OCI-LY1 (cell line): ENCODE results near the gene OLA1.

ENCODE experiments used
- H2AFZ ChIP-seq: fragments of 200-600 bp; sonication (generic), shearing (Covaris generic); 2 replicates; pipeline ENCODE4 v1.6.0; 2014; ENCODE audit warnings: antibody characterized with exemption, mild to moderate bottlenecking, low read length
- H3F3A ChIP-seq: fragments of 200-600 bp; sonication (generic), shearing (Covaris generic); 2 replicates; pipeline ENCODE4 v1.6.0; 2014; ENCODE audit warnings: mild to moderate bottlenecking, antibody characterized with exemption, low read length, moderate library complexity; ENCODE audit not compliant: insufficient read depth
- H3K27ac ChIP-seq: fragments of 200-600 bp; sonication (generic); 2 replicates; pipeline ENCODE4 v1.5.1; 2014; ENCODE audit warnings: low read length, mixed run types, mild to moderate bottlenecking, low read depth; ENCODE audit not compliant: poor library complexity, severe bottlenecking
- H3K27me3 ChIP-seq: fragments of 200-600 bp; sonication (generic); 2 replicates; pipeline ENCODE4 v1.6.0; 2014; ENCODE audit warnings: antibody characterized with exemption, mild to moderate bottlenecking, low read length, moderate library complexity; ENCODE audit not compliant: insufficient read depth
- H3K36me3 ChIP-seq: fragments of 200-600 bp; sonication (generic); 2 replicates; pipeline ENCODE4 v1.6.1; 2014; ENCODE audit warnings: mild to moderate bottlenecking, antibody characterized with exemption, low read length, moderate library complexity, mixed read lengths; ENCODE audit not compliant: insufficient read depth
- H3K4me1 ChIP-seq: fragments of 200-600 bp; sonication (generic); 2 replicates; pipeline ENCODE4 v1.5.1; 2014; ENCODE audit warnings: mild to moderate bottlenecking, low read length, moderate library complexity; ENCODE audit not compliant: insufficient read depth, severe bottlenecking
- H3K4me2 ChIP-seq: fragments of 200-600 bp; sonication (generic), shearing (Covaris generic); 2 replicates; pipeline ENCODE4 v1.6.1; 2014; ENCODE audit warnings: low read length
- H3K4me3 ChIP-seq: fragments of 200-600 bp; sonication (generic); 2 replicates; pipeline ENCODE4 v1.5.1; 2014; ENCODE audit warnings: low read length, low read depth, mild to moderate bottlenecking, mixed read lengths; ENCODE audit not compliant: poor library complexity, severe bottlenecking
- H3K79me2 ChIP-seq: fragments of 200-600 bp; shearing (Covaris generic); 2 replicates; pipeline ENCODE4 v1.6.1; 2016; ENCODE audit warnings: mixed run types, low read length, mixed read lengths; ENCODE audit not compliant: insufficient read depth
- H3K9ac ChIP-seq: fragments of 200-600 bp; sonication (generic), shearing (Covaris generic); 2 replicates; pipeline ENCODE4 v1.6.1; 2014; ENCODE audit warnings: mild to moderate bottlenecking, low read length, mixed read lengths
- H3K9me2 ChIP-seq: fragments of 200-600 bp; sonication (generic), shearing (Covaris generic); 2 replicates; pipeline ENCODE4 v1.6.1; 2014; ENCODE audit warnings: low read depth, mild to moderate bottlenecking, low read length, mixed read lengths
- H3K9me3 ChIP-seq: fragments of 200-600 bp; shearing (Covaris generic); 2 replicates; pipeline ENCODE4 v1.6.1; 2014; ENCODE audit warnings: low read length, mixed read lengths
- H4K20me1 ChIP-seq: fragments of 200-600 bp; sonication (generic), shearing (Covaris generic); 2 replicates; pipeline ENCODE4 v1.6.0; 2016; ENCODE audit warnings: mild to moderate bottlenecking, low read length; ENCODE audit not compliant: insufficient read depth
- CTCF ChIP-seq: fragments of 200-600 bp; sonication (generic), shearing (Covaris generic); IDR thresholded peaks from 2 replicates; pipeline ENCODE4 v1.5.1; 2017; ENCODE audit warnings: mild to moderate bottlenecking, antibody characterized with exemption, low read length, moderate library complexity, mixed read lengths
- EZH2 ChIP-seq: fragments of 200-600 bp; sonication (generic), shearing (Covaris generic); IDR thresholded peaks from 2 replicates; pipeline ENCODE4 v1.8.0; 2017; ENCODE audit warnings: borderline replicate concordance, mixed run types, mild to moderate bottlenecking, antibody characterized with exemption, low read length, moderate library complexity, mixed read lengths

The OLA1 gene

GRCh38 chr2:174054926-174055325, 193.4 kb downstream of the OLA1 start:
- no peak overlapping the region for H2AFZ ChIP-seq
- H3K9ac ChIP-seq, result no peak overlapping the region
- H3K27ac ChIP-seq, result no peak overlapping the region
- H3F3A ChIP-seq, result no peaks in the 10 kb centered on the region
- no peak overlapping the region for H3K4me3 ChIP-seq
- H3K4me2 ChIP-seq, result no peak overlapping the region
- TF ChIP-seq CTCF (no peak), EZH2 (no peak)
- H3K9me2 ChIP-seq, result no peaks in the 10 kb centered on the region
- H3K4me1 ChIP-seq, result no peaks in the 10 kb centered on the region
- no peaks in the 10 kb centered on the region for H4K20me1 ChIP-seq
- H3K36me3 ChIP-seq, result no peaks in the 10 kb centered on the region
- 0 out of 2 replicates have a peak, but pooled peaks cover 3% of the 10 kb centered on the region for H3K9me3 ChIP-seq
- no peaks in the 10 kb centered on the region for H3K79me2 ChIP-seq
- H3K27me3 ChIP-seq, result no peaks in the 10 kb centered on the region; the same call in 1 of the 2 replicates

- Histone ChIP-seq H2AFZ (no peak overlapping the region), H3K27ac (no peak overlapping the region), H3K9me2 (no peaks in the 10 kb centered on the region), H3K9me3 (0 out of 2 replicates have a peak, but pooled peaks cover under 1% of the 10 kb centered on the region), H3K4me2 (no peak overlapping the region), H3K4me3 (no peak overlapping the region), H3K79me2 (no peaks in the 10 kb centered on the region), H3K36me3 (no peaks in the 10 kb centered on the region), H3K9ac (no peak overlapping the region), H4K20me1 (no peaks in the 10 kb centered on the region), H3F3A (no peaks in the 10 kb centered on the region), H3K27me3 (no peaks in the 10 kb centered on the region; the same call in 1 of the 2 replicates), H3K4me1 (no peaks in the 10 kb centered on the region)
- no peak for TF ChIP-seq EZH2
- TF ChIP-seq CTCF, result no peak
Measured at GRCh38 chr2:174053355-174054151, 194.8 kb downstream of the OLA1 start.

GRCh38 chr2:174052584-174052976, 195.8 kb downstream of the OLA1 start:
- Histone ChIP-seq H4K20me1 (no peaks in the 10 kb centered on the region), H3K4me2 (no peak overlapping the region), H3K79me2 (no peaks in the 10 kb centered on the region), H3K9me2 (no peaks in the 10 kb centered on the region), H3K27ac (no peak overlapping the region), H3K9ac (no peak overlapping the region), H2AFZ (no peak overlapping the region), H3F3A (no peaks in the 10 kb centered on the region), H3K4me3 (no peak overlapping the region), H3K36me3 (no peaks in the 10 kb centered on the region), H3K27me3 (no peaks in the 10 kb centered on the region), H3K4me1 (no peaks in the 10 kb centered on the region), H3K9me3 (no peaks in the 10 kb centered on the region)
- TF ChIP-seq EZH2 (no peak), CTCF (no peak)
